Transverse colon (tissue), 4 donors: ENCODE data around the gene ANKRD13C. TPM values are rescaled to one million over a fixed set of nuclear protein-coding genes. Genes with fewer than 3 reads are reported as not detected.

Experiments
- DNase-seq: peaks from one replicate; pipeline ENCODE4 v3.0.0-alpha.2; 2019
- H3K27ac ChIP-seq, 4 donors: fragments of 200-600 bp; sonication (generic); 2 replicates each; pipeline ENCODE4 v1.5.1; 2016 to 2018; ENCODE audit warnings: inconsistent platforms in 4 of 4
- H3K27me3 ChIP-seq: fragments of 200-600 bp; sonication (generic); 2 replicates; pipeline ENCODE4 v1.5.1; 2017; ENCODE audit warnings: inconsistent platforms
- H3K36me3 ChIP-seq, 4 donors: fragments of 200-600 bp; sonication (generic); 2 replicates each; pipeline ENCODE4 v1.5.1; 2017 to 2019; ENCODE audit warnings: inconsistent platforms in 4 of 4
- H3K4me1 ChIP-seq, 4 donors: fragments of 200-600 bp; sonication (generic); 2 replicates each; pipeline ENCODE4 v1.5.1; 2017 to 2020; ENCODE audit warnings: inconsistent platforms in 4 of 4
- H3K4me3 ChIP-seq, 4 donors: fragments of 200-600 bp; sonication (generic); 1 replicate in 1 of 4; 2 replicates in 3 of 4; pipeline versions ENCODE4 v1.5.1 to v1.6.1; 2017 to 2019; ENCODE audit warnings: inconsistent platforms in 4 of 4
- H3K9me3 ChIP-seq, 2 donors: fragments of 200-600 bp; sonication (generic); 2 replicates each; pipeline ENCODE4 v1.5.1; 2017 to 2019; ENCODE audit warnings: inconsistent platforms in 2 of 2
- CTCF ChIP-seq, 5 experiments: fragments of 200-600 bp in 3 of 5; fragments of 450-650 bp in 2 of 5; sonication (generic) in 3 of 5; IDR thresholded peaks; 1 replicate in 2 of 5; 2 replicates in 3 of 5; pipeline ENCODE4 v1.5.1; 2016 to 2017; ENCODE audit warnings: antibody characterized with exemption in 5 of 5, inconsistent platforms in 3 of 5, mild to moderate bottlenecking in 2 of 5, moderate library complexity in 1 of 5
- EP300 ChIP-seq: sonication (generic); formaldehyde crosslinking; IDR thresholded peaks from one replicate; pipeline ENCODE4 v1.6.1; 2017; ENCODE audit warnings: antibody characterized with exemption, low read depth
- POLR2A ChIP-seq: fragments of 450-650 bp; IDR thresholded peaks from one replicate; pipeline ENCODE4 v1.6.1; 2016; ENCODE audit warnings: antibody characterized with exemption, mild to moderate bottlenecking, moderate library complexity
- POLR2AphosphoS5 ChIP-seq, 3 donors: sonication (generic); formaldehyde crosslinking; IDR thresholded peaks; one replicate each; pipeline ENCODE4 v1.6.1; 2016; ENCODE audit warnings: antibody characterized with exemption in 3 of 3
- WGBS, 2 donors: methylation state at CpG; one replicate each; pipeline ENCODE4 v1.1.5; 2018; ENCODE audit warnings: low coverage in 1 of 2; 5-methylcytosine and 5-hydroxymethylcytosine counted together
- in situ Hi-C, 4 donors: fragments of 200-750 bp; cut with MboI; loops; one replicate each; pipeline versions ENCODE4 v1.15.0 to v1.15.1; 2017; ENCODE audit warnings: low sequenced_read_pairs in 3 of 4, low pct_ligation_motif_present in 1 of 4, low pct_unique_long_range_greater_than_20kb in 1 of 4
- intact Hi-C: fragments of 100-400 bp; cut with DNase I; formaldehyde crosslinking; loops from one replicate; pipeline ENCODE4 v1.15.1; 2023; ENCODE audit warnings: low total_unique reads
- total RNA-seq, 4 donors: library from RNA; depleted of rRNA; stranded (reverse); fragments of >200 nt; gene quantifications; one replicate each; pipeline ENCODE4 v1.1.0, GENCODE V29; 2016

ANKRD13C gene
- total RNA-seq, 4 donors from 2014 or later = 10.7 to 35.5 (median 27.1) TPM

- intact Hi-C loops = no loop called here
- DNase-seq = no peak
- TF ChIP-seq EP300 (no peak), CTCF (IDR thresholded peaks at IDR 0.05) (no peak), POLR2AphosphoS5 (IDR thresholded peaks at IDR 0.05) (no peak), POLR2A (no peak)
- Histone ChIP-seq H3K36me3 (peaks cover 0 to 100% (median 49%) of the 10 kb centered on the region in 4 donors), H3K4me3 (no peak overlapping the region), H3K27me3 (no peaks in the 10 kb centered on the region), H3K27ac (no peak overlapping the region), H3K9me3 (no peaks in the 10 kb centered on the region), H3K4me1 (no peaks in the 10 kb centered on the region)
- in situ Hi-C loops = loop anchor here (25.0 kb wide), 1 partner anchor 822 kb away; no protein-coding TSS in a partner anchor
Observed at GRCh38 chr1:70239940-70240339, 114.6 kb downstream of the ANKRD13C start.

GRCh38 chr1:70234733-70235132, 119.8 kb downstream of the ANKRD13C start:
- Histone ChIP-seq H3K27ac (no peak overlapping the region), H3K36me3 (peaks cover 0 to 100% (median 48%) of the 10 kb centered on the region in 4 donors), H3K9me3 (no peaks in the 10 kb centered on the region), H3K27me3 (no peaks in the 10 kb centered on the region), H3K4me3 (no peak overlapping the region), H3K4me1 (no peaks in the 10 kb centered on the region)
- no peak for DNase-seq
- in situ Hi-C loops = loop anchor here (25.0 kb wide), 1 partner anchor 828 kb away; no protein-coding TSS in a partner anchor
- intact Hi-C loops = no loop called here
- TF ChIP-seq POLR2AphosphoS5 (IDR thresholded peaks at IDR 0.05) (no peak), EP300 (no peak), CTCF (IDR thresholded peaks at IDR 0.05) (no peak), POLR2A (no peak)

GRCh38 chr1:70231475-70231874, 123.0 kb downstream of the ANKRD13C start:
- no peaks in the 10 kb centered on the region for H3K9me3 ChIP-seq
- peaks cover 0 to 15% (median 3%) of the 10 kb centered on the region in 4 donors for H3K4me1 ChIP-seq
- no peak for TF ChIP-seq EP300
- H3K4me3 ChIP-seq = no peak overlapping the region
- peaks cover 0 to 83% (median 41%) of the 10 kb centered on the region in 4 donors for H3K36me3 ChIP-seq
- in situ Hi-C loops (loop anchor here (25.0 kb wide), 1 partner anchor 831 kb away; no protein-coding TSS in a partner anchor), intact Hi-C loops (no loop called here)
- H3K27me3 ChIP-seq = no peaks in the 10 kb centered on the region
- 96 to 100% methylated on average over 4 of the region's 4 CpGs for WGBS, 2 donors
- no peak overlapping the region for H3K27ac ChIP-seq
- no peak for DNase-seq

- Histone ChIP-seq H3K27ac (no peak overlapping the region), H3K36me3 (peaks cover 0 to 55% (median 27%) of the 10 kb centered on the region in 4 donors), H3K4me1 (peaks cover under 1 to 27% (median 7%) of the 10 kb centered on the region in 4 donors), H3K4me3 (no peak overlapping the region), H3K27me3 (no peaks in the 10 kb centered on the region), H3K9me3 (no peaks in the 10 kb centered on the region)
- in situ Hi-C loops = loop anchor here (25.0 kb wide), 1 partner anchor 834 kb away; no protein-coding TSS in a partner anchor
- 83 to 93% methylated on average over 2 of the region's 2 CpGs for WGBS, 2 donors
- intact Hi-C loops = loop anchor here (10.0 kb wide), 1 partner anchor 836 kb away; no protein-coding TSS in a partner anchor
- TF ChIP-seq POLR2A (no peak), POLR2AphosphoS5 (IDR thresholded peaks at IDR 0.05) (no peak), EP300 (no peak)
- no peak for DNase-seq
Observed at GRCh38 chr1:70228670-70229069, 125.9 kb downstream of the ANKRD13C start.

- Histone ChIP-seq H3K9me3 (no peaks in the 10 kb centered on the region), H3K4me3 (no peak overlapping the region), H3K4me1 (peaks cover 13 to 40% (median 20%) of the 10 kb centered on the region in 4 donors), H3K36me3 (peaks cover 0 to 42% (median 19%) of the 10 kb centered on the region in 4 donors), H3K27ac (no peak overlapping the region), H3K27me3 (no peaks in the 10 kb centered on the region)
- no peak for DNase-seq
- in situ Hi-C loops = loop anchor here (25.0 kb wide), 1 partner anchor 835 kb away; no protein-coding TSS in a partner anchor
- intact Hi-C loops = loop anchor here (10.0 kb wide), 1 partner anchor 837 kb away; no protein-coding TSS in a partner anchor
- TF ChIP-seq EP300 (no peak), POLR2AphosphoS5 (IDR thresholded peaks at IDR 0.05) (no peak), POLR2A (no peak), CTCF (IDR thresholded peaks at IDR 0.05) (no peak)
- 39 to 60% methylated on average over 1 of the region's 1 CpG for WGBS, 2 donors
Observed at GRCh38 chr1:70227439-70227838, 127.1 kb downstream of the ANKRD13C start.
